Endothelial cell of umbilical vein (primary cell): ENCODE data around the gene FHIT. TPM values are rescaled to one million over a fixed set of nuclear protein-coding genes. Genes with fewer than 3 reads are reported as not detected.

Experiments used
- BruUV-seq: library from RNA; stranded (reverse); fragments of 400-500 nt; replicated peaks from 2 replicates; lab custom pipeline; 2021; lab: Mats Ljungman, UMichigan
- CTCF ChIA-PET: fragments of 300-600, 350-600 bp; sonication (Branson Sonifier 250); formaldehyde crosslinking; loops from one replicate; lab custom pipeline; 2021; ENCODE audit warnings: antibody characterized with exemption, inconsistent platforms; lab: Charles Lee
- POLR2A ChIA-PET: fragments of 300-600, 350-600 bp; sonication (Branson Sonifier 250); formaldehyde crosslinking; loops from one replicate; lab custom pipeline; 2021; ENCODE audit warnings: antibody characterized with exemption, inconsistent platforms; lab: Charles Lee
- DNase-seq: peaks from one replicate; pipeline ENCODE4 v3.0.0-alpha.2; 2011; ENCODE audit warnings: low read depth, low spot score
- FAIRE-seq: peaks from 2 replicates; lab custom pipeline; 2011; peaks lifted over from hg19 to GRCh38; lab: Jason Lieb, UNC
- H2AFZ ChIP-seq: 2 replicates; pipeline ENCODE4 v1.6.0; 2012; ENCODE audit warnings: low read depth, low read length, control low read depth, inconsistent platforms
- H3K27ac ChIP-seq: 2 replicates; pipeline ENCODE4 v1.5.1; 2011; ENCODE audit warnings: low read depth, mild to moderate bottlenecking, control low read depth, low read length, moderate library complexity; ENCODE audit not compliant: insufficient read depth
- H3K27me3 ChIP-seq, 2 experiments: 2 replicates each; pipeline versions ENCODE4 v1.6.0 to v1.6.1; 2011; ENCODE audit warnings: low read length in 2 of 2, mixed read lengths in 1 of 2; ENCODE audit not compliant: control insufficient read depth in 2 of 2, insufficient read depth in 2 of 2
- H3K36me3 ChIP-seq, 2 experiments: 2 replicates in 1 of 2; 3 replicates in 1 of 2; pipeline ENCODE4 v1.5.1; 2011; ENCODE audit warnings: low read length in 2 of 2, mild to moderate bottlenecking in 1 of 2, moderate library complexity in 1 of 2; ENCODE audit not compliant: control insufficient read depth in 2 of 2, insufficient read depth in 2 of 2; ENCODE audit errors: extremely low read depth in 1 of 2
- H3K4me1 ChIP-seq: 3 replicates; pipeline ENCODE4 v1.5.1; 2011; ENCODE audit warnings: mild to moderate bottlenecking, low read length; ENCODE audit not compliant: control insufficient read depth, insufficient read depth; ENCODE audit errors: extremely low read depth
- H3K4me2 ChIP-seq: 2 replicates; pipeline ENCODE4 v1.6.1; 2011; ENCODE audit warnings: low read length, control low read depth, mixed read lengths; ENCODE audit not compliant: insufficient read depth
- H3K4me3 ChIP-seq, 3 experiments: fragments of 200-600 bp in 1 of 3; sonication (generic), shearing (Covaris generic) in 1 of 3; replicated peaks in 1 of 3; 2 replicates each; pipeline ENCODE4 v1.5.1; 2011 to 2016; ENCODE audit warnings: control low read depth in 3 of 3, low read length in 3 of 3, mild to moderate bottlenecking in 2 of 3, inconsistent platforms in 1 of 3, low read depth in 1 of 3, moderate library complexity in 1 of 3; ENCODE audit not compliant: insufficient read depth in 1 of 3
- H3K79me2 ChIP-seq: 2 replicates; pipeline ENCODE4 v1.6.0; 2012; ENCODE audit warnings: low read length, inconsistent platforms; ENCODE audit not compliant: control insufficient read depth, insufficient read depth
- H3K9ac ChIP-seq: replicated peaks from 2 replicates; pipeline ENCODE3; 2011; ENCODE audit warnings: low read length, control low read depth; ENCODE audit not compliant: insufficient read depth; ENCODE audit errors: extremely low read depth
- H3K9me1 ChIP-seq: replicated peaks from 3 replicates; pipeline ENCODE4 v1.6.0; 2011; ENCODE audit warnings: mild to moderate bottlenecking, low read length; ENCODE audit not compliant: control insufficient read depth, insufficient read depth; ENCODE audit errors: extremely low read depth
- H3K9me3 ChIP-seq: replicated peaks from 2 replicates; pipeline ENCODE4 v1.5.1; 2012; ENCODE audit warnings: low read length, inconsistent platforms; ENCODE audit not compliant: control insufficient read depth, insufficient read depth
- H4K20me1 ChIP-seq: replicated peaks from 2 replicates; pipeline ENCODE3; 2011; ENCODE audit warnings: mild to moderate bottlenecking, low read length; ENCODE audit not compliant: control insufficient read depth, insufficient read depth; ENCODE audit errors: extremely low read depth
- EZH2 ChIP-seq: IDR thresholded peaks from 2 replicates; pipeline ENCODE4 v1.6.1; 2012; ENCODE audit warnings: borderline replicate concordance, low read depth, mild to moderate bottlenecking, moderate library complexity, low read length, inconsistent platforms; ENCODE audit not compliant: severe bottlenecking
- FOS ChIP-seq: IDR thresholded peaks from 2 replicates; pipeline ENCODE4 v1.6.1; 2011; ENCODE audit warnings: mild to moderate bottlenecking, low read length, moderate library complexity, borderline replicate concordance; ENCODE audit not compliant: insufficient read depth
- GATA2 ChIP-seq: IDR thresholded peaks from 2 replicates; pipeline ENCODE4 v1.7.0; 2011; ENCODE audit warnings: low read depth, mild to moderate bottlenecking, moderate library complexity, mixed read lengths, low read length; ENCODE audit not compliant: insufficient read length, insufficient read depth
- JUN ChIP-seq: IDR thresholded peaks from 2 replicates; pipeline ENCODE4 v1.6.1; 2011; ENCODE audit warnings: borderline replicate concordance, low read depth; ENCODE audit not compliant: insufficient read length, insufficient read depth
- MYC ChIP-seq: IDR thresholded peaks from one replicate; pipeline ENCODE4 v1.6.1; 2011; ENCODE audit warnings: mild to moderate bottlenecking, low read depth, low read length
- POLR2A ChIP-seq: IDR thresholded peaks from 2 replicates; pipeline ENCODE4 v1.6.1; 2012; ENCODE audit warnings: low read depth, mild to moderate bottlenecking, control low read depth, low read length
- POLR2AphosphoS5 ChIP-seq: IDR thresholded peaks from 2 replicates; pipeline ENCODE4 v1.6.1; 2012; ENCODE audit warnings: low read depth, mild to moderate bottlenecking, control low read depth, low read length, moderate library complexity; ENCODE audit not compliant: insufficient read depth
- dilution Hi-C: fragments of 300-500 bp; cut with MboI; formaldehyde crosslinking; loops from one replicate; pipeline ENCODE4 v1.15.0; 2019; ENCODE audit warnings: low sequenced_read_pairs; ENCODE audit not compliant: extremely low pct_ligation_motif_present
- intact Hi-C: fragments of 100-400 bp; cut with micrococcal nuclease; formaldehyde crosslinking; loops from one replicate; pipeline ENCODE4 v1.10.0; 2022
- polyA plus RNA-seq, 4 experiments: library from polyadenylated mRNA; depleted of rRNA in 3 of 4; stranded (reverse) in 3 of 4; unstranded in 1 of 4; fragments of >200 nt; gene quantifications; 2 replicates each; pipeline versions ENCODE4 v1.2.1 to v1.2.3, GENCODE V29; 2011 to 2012; ENCODE audit warnings: missing spikeins in 1 of 4
- total RNA-seq: library from RNA; stranded (reverse); gene quantifications from 2 replicates; pipeline ENCODE4 v1.2.3, GENCODE V29; 2021
- TF ChIP-seq, protein P1 (sequence below), 2 donors: IDR thresholded peaks; 1 replicate in 1 of 2; 2 replicates in 1 of 2; pipeline ENCODE4 v1.5.1; 2011; ENCODE audit warnings: low read length in 2 of 2, mild to moderate bottlenecking in 2 of 2, moderate library complexity in 2 of 2, control low read depth in 1 of 2, inconsistent platforms in 1 of 2, low read depth in 1 of 2; ENCODE audit not compliant: insufficient read depth in 1 of 2; ENCODE audit errors: extremely low read depth in 1 of 2
- TF ChIP-seq, protein P2 (sequence below): IDR thresholded peaks from 2 replicates; pipeline ENCODE4 v1.6.1; 2011; ENCODE audit not compliant: insufficient read depth, insufficient read length

FHIT gene
- total and polyA plus RNA-seq, 2 donors (not counting 3 experiments of a cell fraction or from before 2014, with no cell fraction given) = 0.47 to 2.2 TPM

DNA sequence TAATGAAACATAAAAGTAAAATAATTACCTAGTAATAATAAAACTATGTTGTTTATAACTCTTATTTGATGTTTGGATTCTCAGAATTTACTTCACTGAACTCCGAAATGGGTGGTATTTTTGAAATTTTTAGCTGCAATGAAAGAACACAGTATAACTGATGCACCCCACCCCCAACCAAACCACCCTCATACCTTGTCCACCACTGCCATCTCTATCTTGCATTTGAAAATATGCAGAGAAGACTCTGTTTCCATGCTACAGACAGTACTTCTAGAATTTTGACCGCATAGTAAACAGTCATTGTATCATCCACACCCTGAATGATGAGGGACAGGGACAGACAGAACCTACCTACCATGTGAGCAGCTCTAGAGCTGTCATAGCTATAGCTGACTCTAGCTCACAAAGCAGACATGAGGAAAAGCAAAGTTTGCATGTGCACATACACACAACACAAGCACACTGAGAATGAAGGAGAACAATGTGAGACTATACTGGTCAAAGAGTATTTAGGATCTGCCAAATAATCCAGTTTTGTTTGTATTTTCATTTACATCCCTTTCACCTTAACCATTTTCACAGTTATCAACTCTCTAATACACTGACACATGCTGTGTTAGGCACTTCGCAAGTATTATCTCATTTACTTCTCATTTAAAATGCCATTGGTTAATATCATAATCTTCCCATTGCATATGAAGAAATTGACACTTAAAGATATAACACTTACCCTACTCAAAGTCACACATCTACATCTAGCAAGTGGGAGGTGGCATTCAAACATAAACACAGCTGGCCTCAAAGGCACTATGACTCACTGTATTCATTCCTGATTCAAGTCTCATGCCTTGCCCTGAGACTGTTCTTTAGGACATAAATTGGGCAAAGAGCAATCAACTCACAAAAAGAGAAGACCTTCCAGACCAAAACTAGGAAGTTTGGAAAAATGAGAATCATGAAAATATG, 1186.8 kb downstream of the FHIT start:
- Histone ChIP-seq H3K9ac (no peak overlapping the region), H3K9me1 (no peaks in the 10 kb centered on the region), H3K27ac (no peak overlapping the region), H3K4me1 (no peaks in the 10 kb centered on the region), H4K20me1 (no peaks in the 10 kb centered on the region), H3K4me3 (no peak overlapping the region), H3K9me3 (peaks cover 2% of the 10 kb centered on the region), H3K27me3 (no peaks in the 10 kb centered on the region), H2AFZ (no peak overlapping the region), H3K79me2 (no peaks in the 10 kb centered on the region), H3K4me2 (no peak overlapping the region), H3K36me3 (no peaks in the 10 kb centered on the region)
- FAIRE-seq (no peak), DNase-seq (no peak)
- CTCF ChIA-PET = no interaction called here
- no TSS peak for BruUV-seq
- POLR2A ChIA-PET = no interaction called here
- intact Hi-C loops (no loop called here), dilution Hi-C loops (no loop called here)
- TF ChIP-seq EZH2 = no peak
- no peak for TF ChIP-seq JUN
- no peak for TF ChIP-seq POLR2A
- no peak for TF ChIP-seq FOS
- no peak for TF ChIP-seq POLR2AphosphoS5
- no peak for TF ChIP-seq GATA2
- TF ChIP-seq, protein P1, sequence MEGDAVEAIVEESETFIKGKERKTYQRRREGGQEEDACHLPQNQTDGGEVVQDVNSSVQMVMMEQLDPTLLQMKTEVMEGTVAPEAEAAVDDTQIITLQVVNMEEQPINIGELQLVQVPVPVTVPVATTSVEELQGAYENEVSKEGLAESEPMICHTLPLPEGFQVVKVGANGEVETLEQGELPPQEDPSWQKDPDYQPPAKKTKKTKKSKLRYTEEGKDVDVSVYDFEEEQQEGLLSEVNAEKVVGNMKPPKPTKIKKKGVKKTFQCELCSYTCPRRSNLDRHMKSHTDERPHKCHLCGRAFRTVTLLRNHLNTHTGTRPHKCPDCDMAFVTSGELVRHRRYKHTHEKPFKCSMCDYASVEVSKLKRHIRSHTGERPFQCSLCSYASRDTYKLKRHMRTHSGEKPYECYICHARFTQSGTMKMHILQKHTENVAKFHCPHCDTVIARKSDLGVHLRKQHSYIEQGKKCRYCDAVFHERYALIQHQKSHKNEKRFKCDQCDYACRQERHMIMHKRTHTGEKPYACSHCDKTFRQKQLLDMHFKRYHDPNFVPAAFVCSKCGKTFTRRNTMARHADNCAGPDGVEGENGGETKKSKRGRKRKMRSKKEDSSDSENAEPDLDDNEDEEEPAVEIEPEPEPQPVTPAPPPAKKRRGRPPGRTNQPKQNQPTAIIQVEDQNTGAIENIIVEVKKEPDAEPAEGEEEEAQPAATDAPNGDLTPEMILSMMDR (IDR thresholded peaks at IDR 0.05; ENCODE audit: extremely low read depth in 1 of 2, insufficient read depth in 1 of 2, low read depth in 1 of 2, low read length in 2 of 2) = no peak
- TF ChIP-seq MYC = no peak
- TF ChIP-seq, protein P2, sequence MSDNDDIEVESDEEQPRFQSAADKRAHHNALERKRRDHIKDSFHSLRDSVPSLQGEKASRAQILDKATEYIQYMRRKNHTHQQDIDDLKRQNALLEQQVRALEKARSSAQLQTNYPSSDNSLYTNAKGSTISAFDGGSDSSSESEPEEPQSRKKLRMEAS = no peak
